Sigmoid colon (tissue), 7 donors: ENCODE results near the gene C2orf81. TPM values are rescaled to one million over a fixed set of nuclear protein-coding genes. Genes with fewer than 3 reads are reported as not detected.
A peak's percentile ranks its signal among the peaks of the same experiment; 100 is the strongest.

Source experiments
- DNase-seq: peaks from one replicate; pipeline ENCODE4 v3.0.0-alpha.2; 2019
- H3K27ac ChIP-seq, 4 donors: fragments of 200-600 bp; sonication (generic); one replicate each; pipeline ENCODE4 v1.5.1; 2016 to 2019; ENCODE audit warnings: mild to moderate bottlenecking in 1 of 4
- H3K27me3 ChIP-seq, 3 donors: fragments of 200-600 bp; sonication (generic); one replicate each; pipeline ENCODE4 v1.5.1; 2019; ENCODE audit warnings: mild to moderate bottlenecking in 1 of 3
- H3K36me3 ChIP-seq, 4 donors: fragments of 200-600 bp; sonication (generic); one replicate each; pipeline ENCODE4 v1.5.1; 2016 to 2019
- H3K4me1 ChIP-seq, 4 donors: fragments of 200-600 bp; sonication (generic); one replicate each; pipeline ENCODE4 v1.5.1; 2017 to 2019
- H3K4me3 ChIP-seq, 4 donors: fragments of 200-600 bp; sonication (generic); one replicate each; pipeline ENCODE4 v1.5.1; 2017 to 2019; ENCODE audit warnings: mild to moderate bottlenecking in 2 of 4, moderate library complexity in 1 of 4
- H3K9me3 ChIP-seq, 4 donors: fragments of 200-600 bp in 3 of 4; sonication (generic) in 3 of 4; one replicate each; pipeline versions ENCODE4 v1.5.1 to v1.6.1; 2013 to 2019
- EP300 ChIP-seq, 4 donors: sonication (generic); formaldehyde crosslinking; IDR thresholded peaks; one replicate each; pipeline ENCODE4 v1.6.1; 2017; ENCODE audit warnings: antibody characterized with exemption in 4 of 4
- POLR2A ChIP-seq, 2 donors: fragments of 450-650 bp; IDR thresholded peaks; one replicate each; pipeline ENCODE4 v1.6.1; 2016; ENCODE audit warnings: antibody characterized with exemption in 2 of 2, mild to moderate bottlenecking in 2 of 2, moderate library complexity in 2 of 2
- POLR2AphosphoS5 ChIP-seq, 4 donors: sonication (generic); formaldehyde crosslinking; IDR thresholded peaks; one replicate each; pipeline ENCODE4 v1.6.1; 2017; ENCODE audit warnings: antibody characterized with exemption in 4 of 4
- WGBS, 2 donors: extraction: QIAGEN DNeasy Blood & Tissue Kit; methylation state at CpG; one replicate each; pipeline ENCODE4 v1.1.7; 2013; 5-methylcytosine and 5-hydroxymethylcytosine counted together
- intact Hi-C: fragments of 100-400 bp; cut with DNase I; formaldehyde crosslinking; loops from one replicate; pipeline ENCODE4 v1.15.1; 2023
- polyA plus RNA-seq, 3 donors: library from polyadenylated mRNA; stranded (reverse); fragments of 200-250 nt; gene quantifications; one replicate each; pipeline ENCODE4 v1.2.3, GENCODE V29; 2013
- total RNA-seq, 4 donors: library from RNA; depleted of rRNA; stranded (reverse); fragments of >200 nt; gene quantifications; one replicate each; pipeline ENCODE4 v1.1.0, GENCODE V29; 2016
- TF ChIP-seq, protein P1 (sequence below), 4 experiments: fragments of 450-650 bp in 3 of 4; fragments of 200-600 bp in 1 of 4; IDR thresholded peaks; one replicate each; pipeline ENCODE4 v1.5.1; 2016 to 2019; ENCODE audit warnings: antibody characterized with exemption in 4 of 4, mild to moderate bottlenecking in 3 of 4, moderate library complexity in 2 of 4
- donor health status: healthy with polysubstance abuse.
- donor health status: Bipolar disorder and iron deficiency.
- donor health status: healthy.

The C2orf81 gene
- total and polyA plus RNA-seq, 7 donors: 0.46 to 2.2 (median 1.9) TPM; not detected in 1

DNA sequence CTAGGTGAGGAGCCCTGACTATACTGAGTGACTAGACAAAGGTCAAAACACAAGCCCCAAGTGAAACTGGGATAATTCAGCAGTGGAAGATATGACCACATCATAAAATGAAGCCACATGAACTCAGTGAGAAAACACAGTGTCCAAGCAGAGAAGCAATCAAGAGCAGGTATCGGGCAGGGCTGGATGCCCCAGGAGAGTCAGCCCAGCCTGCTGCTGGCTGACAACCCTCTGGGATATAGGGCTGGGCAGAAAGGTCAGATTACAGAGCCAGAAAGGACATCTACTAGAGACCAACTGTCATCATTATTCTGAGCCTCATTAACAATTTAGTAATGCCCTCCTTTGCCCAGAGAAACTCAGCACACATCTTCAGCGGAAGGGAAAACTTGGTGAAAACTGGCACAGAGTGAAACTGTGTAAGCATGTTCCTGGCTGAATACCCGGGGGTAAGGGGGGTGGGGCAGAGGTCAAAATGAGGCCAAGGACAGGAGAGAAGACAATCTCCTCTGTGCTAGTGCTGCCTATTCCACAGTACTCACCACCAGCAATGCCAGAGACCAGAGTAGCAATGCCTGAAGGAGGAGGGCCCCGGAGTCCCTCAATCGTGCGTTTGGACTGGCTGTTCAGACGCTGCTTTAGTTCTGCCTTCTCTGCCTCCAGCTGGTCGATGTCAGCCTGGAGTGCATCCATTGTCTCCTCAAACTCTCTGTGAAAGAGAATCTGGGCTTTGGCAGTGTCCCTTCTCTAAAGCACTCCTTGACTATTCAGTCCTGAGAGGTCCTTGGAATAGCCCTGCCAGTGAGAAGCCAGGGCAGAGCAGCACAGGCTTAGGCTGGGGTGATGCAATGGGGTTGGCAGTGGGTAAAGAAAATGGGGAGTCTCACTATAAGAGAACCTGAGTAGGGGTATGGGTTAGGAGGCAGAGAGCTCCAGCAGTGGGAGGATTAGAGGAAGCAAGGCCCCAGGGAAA lies 56.6 kb downstream of the C2orf81 start:
- Histone ChIP-seq H3K4me3 (no peak overlapping the region), H3K4me1 (no peaks in the 10 kb centered on the region), H3K27ac (no peak overlapping the region), H3K9me3 (no peaks in the 10 kb centered on the region), H3K27me3 (no peaks in the 10 kb centered on the region), H3K36me3 (peaks cover 63 to 100% (median 96%) of the 10 kb centered on the region in 4 donors)
- WGBS, 2 donors: 81 to 83% methylated on average over 8 of the region's 8 CpGs
- intact Hi-C loops: no loop called here
- TF ChIP-seq POLR2AphosphoS5 (IDR thresholded peaks at IDR 0.05): no peak
- TF ChIP-seq, protein P1, sequence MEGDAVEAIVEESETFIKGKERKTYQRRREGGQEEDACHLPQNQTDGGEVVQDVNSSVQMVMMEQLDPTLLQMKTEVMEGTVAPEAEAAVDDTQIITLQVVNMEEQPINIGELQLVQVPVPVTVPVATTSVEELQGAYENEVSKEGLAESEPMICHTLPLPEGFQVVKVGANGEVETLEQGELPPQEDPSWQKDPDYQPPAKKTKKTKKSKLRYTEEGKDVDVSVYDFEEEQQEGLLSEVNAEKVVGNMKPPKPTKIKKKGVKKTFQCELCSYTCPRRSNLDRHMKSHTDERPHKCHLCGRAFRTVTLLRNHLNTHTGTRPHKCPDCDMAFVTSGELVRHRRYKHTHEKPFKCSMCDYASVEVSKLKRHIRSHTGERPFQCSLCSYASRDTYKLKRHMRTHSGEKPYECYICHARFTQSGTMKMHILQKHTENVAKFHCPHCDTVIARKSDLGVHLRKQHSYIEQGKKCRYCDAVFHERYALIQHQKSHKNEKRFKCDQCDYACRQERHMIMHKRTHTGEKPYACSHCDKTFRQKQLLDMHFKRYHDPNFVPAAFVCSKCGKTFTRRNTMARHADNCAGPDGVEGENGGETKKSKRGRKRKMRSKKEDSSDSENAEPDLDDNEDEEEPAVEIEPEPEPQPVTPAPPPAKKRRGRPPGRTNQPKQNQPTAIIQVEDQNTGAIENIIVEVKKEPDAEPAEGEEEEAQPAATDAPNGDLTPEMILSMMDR (IDR thresholded peaks at IDR 0.05): no peak
- TF ChIP-seq POLR2A (IDR thresholded peaks at IDR 0.05): no peak
- TF ChIP-seq EP300 (IDR thresholded peaks at IDR 0.05): no peak
- DNase-seq: peak; percentile 44

Other genes with a start within 250 kb of the C2orf81 start
- gene MOB1A, start 242.7 kb downstream of the C2orf81 start, total RNA-seq: 100 to 1,000 TPM in 2 of 4 donors, 10 to 100 TPM in 2; 80.0 to 108 (median 95.6) TPM
- gene MOB1A, start 242.7 kb downstream of the C2orf81 start, polyA plus RNA-seq: 10 to 100 TPM; 51.1 to 85.1 (median 64.2) TPM
- gene MTHFD2, start 223.0 kb downstream of the C2orf81 start, total RNA-seq: 10 to 100 TPM; 12.7 to 26.2 (median 19.7) TPM
- 10 to 100 TPM; 31.2 to 59.4 (median 34.2) TPM for gene MTHFD2, start 223.0 kb downstream of the C2orf81 start, polyA plus RNA-seq
- gene SLC4A5, start 78.2 kb downstream of the C2orf81 start, total RNA-seq: 10 to 100 TPM in 1 of 4 donors, 1 to 10 TPM in 3; 1.5 to 12.2 (median 3.6) TPM
- 1 to 10 TPM in 1 of 3 donors, under 1 TPM in 2; under 0.01 to 1.8 (median 0.23) TPM for gene SLC4A5, start 78.2 kb downstream of the C2orf81 start, polyA plus RNA-seq
- 100 to 1,000 TPM in 3 of 4 donors, 10 to 100 TPM in 1; 99.2 to 137 (median 107) TPM for gene DCTN1, start 41.3 kb downstream of the C2orf81 start, total RNA-seq
- gene DCTN1, start 41.3 kb downstream of the C2orf81 start, polyA plus RNA-seq: 10 to 100 TPM; 67.3 to 93.2 (median 69.4) TPM
- 10 to 100 TPM in 2 of 4 donors, 1 to 10 TPM in 2; 7.5 to 13.3 (median 9.8) TPM for gene WDR54, start 111 bp upstream of the C2orf81 start, total RNA-seq
- gene WDR54, start 111 bp upstream of the C2orf81 start, polyA plus RNA-seq: 10 to 100 TPM in 1 of 3 donors, 1 to 10 TPM in 2; 3.0 to 13.6 (median 3.2) TPM
- gene RTKN, start 20.3 kb upstream of the C2orf81 start, total RNA-seq: 10 to 100 TPM; 13.5 to 20.0 (median 17.0) TPM
- gene RTKN, start 20.3 kb upstream of the C2orf81 start, polyA plus RNA-seq: 10 to 100 TPM; 15.0 to 44.6 (median 16.2) TPM
- gene INO80B, start 33.5 kb upstream of the C2orf81 start, total RNA-seq: 10 to 100 TPM in 2 of 4 donors, 1 to 10 TPM in 2; 7.5 to 41.8 (median 15.0) TPM
- gene INO80B, start 33.5 kb upstream of the C2orf81 start, polyA plus RNA-seq: 10 to 100 TPM; 12.9 to 36.9 (median 19.2) TPM
- 10 to 100 TPM; 63.1 to 89.2 (median 74.1) TPM for gene WBP1, start 36.8 kb upstream of the C2orf81 start, total RNA-seq
- gene WBP1, start 36.8 kb upstream of the C2orf81 start, polyA plus RNA-seq: 10 to 100 TPM; 59.2 to 61.3 (median 59.3) TPM
- gene MOGS, start 43.8 kb upstream of the C2orf81 start, total RNA-seq: 10 to 100 TPM; 21.4 to 34.3 (median 26.3) TPM
- gene MOGS, start 43.8 kb upstream of the C2orf81 start, polyA plus RNA-seq: 10 to 100 TPM in 2 of 3 donors, 1 to 10 TPM in 1; 7.8 to 44.7 (median 10.2) TPM
- gene MRPL53, start 51.1 kb upstream of the C2orf81 start, total RNA-seq: 10 to 100 TPM; 10.2 to 77.1 (median 36.7) TPM
- gene MRPL53, start 51.1 kb upstream of the C2orf81 start, polyA plus RNA-seq: 10 to 100 TPM; 57.7 to 75.6 (median 64.7) TPM
- gene CCDC142, start 61.4 kb upstream of the C2orf81 start, total RNA-seq: 10 to 100 TPM; 15.8 to 20.9 (median 16.8) TPM
- gene CCDC142, start 61.4 kb upstream of the C2orf81 start, polyA plus RNA-seq: 10 to 100 TPM in 1 of 3 donors, 1 to 10 TPM in 2; 1.8 to 16.8 (median 2.1) TPM
- gene TTC31, start 61.5 kb upstream of the C2orf81 start, total RNA-seq: 10 to 100 TPM; 18.9 to 29.6 (median 24.1) TPM
- gene TTC31, start 61.5 kb upstream of the C2orf81 start, polyA plus RNA-seq: 10 to 100 TPM; 12.7 to 22.4 (median 13.8) TPM
- gene LBX2, start 78.0 kb upstream of the C2orf81 start, total RNA-seq: under 1 TPM in 1 of 4 donors, not detected in 3; 0.99 TPM
- gene LBX2, start 78.0 kb upstream of the C2orf81 start, polyA plus RNA-seq: 1 to 10 TPM; 1.3 to 2.4 (median 1.8) TPM
- gene PCGF1, start 86.1 kb upstream of the C2orf81 start, total RNA-seq: 10 to 100 TPM in 3 of 4 donors, 1 to 10 TPM in 1; 8.9 to 22.8 (median 16.0) TPM
- gene PCGF1, start 86.1 kb upstream of the C2orf81 start, polyA plus RNA-seq: 10 to 100 TPM; 12.6 to 22.8 (median 15.7) TPM
- 1 to 10 TPM; 1.2 to 2.5 (median 1.8) TPM for gene TLX2, start 92.8 kb upstream of the C2orf81 start, total RNA-seq
- 1 to 10 TPM in 1 of 3 donors, not detected in 2; 1.0 TPM for gene TLX2, start 92.8 kb upstream of the C2orf81 start, polyA plus RNA-seq
- not detected for gene DQX1, start 104.6 kb upstream of the C2orf81 start, total RNA-seq
- 10 to 100 TPM in 2 of 3 donors, 1 to 10 TPM in 1; 7.2 to 15.6 (median 13.2) TPM for gene DQX1, start 104.6 kb upstream of the C2orf81 start, polyA plus RNA-seq
- 100 to 1,000 TPM in 1 of 4 donors, 10 to 100 TPM in 3; 76.5 to 133 (median 83.1) TPM for gene AUP1, start 108.1 kb upstream of the C2orf81 start, total RNA-seq
- 100 to 1,000 TPM in 1 of 3 donors, 10 to 100 TPM in 2; 46.5 to 178 (median 47.4) TPM for gene AUP1, start 108.1 kb upstream of the C2orf81 start, polyA plus RNA-seq
- gene HTRA2, start 108.3 kb upstream of the C2orf81 start, total RNA-seq: 10 to 100 TPM; 28.2 to 39.3 (median 31.8) TPM
- gene HTRA2, start 108.3 kb upstream of the C2orf81 start, polyA plus RNA-seq: 10 to 100 TPM; 19.7 to 39.8 (median 22.8) TPM
- gene LOXL3, start 132.3 kb upstream of the C2orf81 start, total RNA-seq: 1 to 10 TPM; 5.4 to 7.9 (median 7.8) TPM
- gene LOXL3, start 132.3 kb upstream of the C2orf81 start, polyA plus RNA-seq: 1 to 10 TPM in 2 of 3 donors, under 1 TPM in 1; 0.60 to 3.5 (median 1.8) TPM
- 10 to 100 TPM; 16.1 to 21.4 (median 18.1) TPM for gene DOK1, start 133.1 kb upstream of the C2orf81 start, total RNA-seq
- gene DOK1, start 133.1 kb upstream of the C2orf81 start, polyA plus RNA-seq: 10 to 100 TPM; 17.1 to 24.9 (median 22.8) TPM
- gene M1AP, start 226.7 kb upstream of the C2orf81 start, total RNA-seq: under 1 TPM in 2 of 4 donors, not detected in 2; 0.16 to 0.36 TPM
- under 1 TPM in 2 of 3 donors, not detected in 1; 0.31 to 0.60 TPM for gene M1AP, start 226.7 kb upstream of the C2orf81 start, polyA plus RNA-seq
- gene SEMA4F, start 232.6 kb upstream of the C2orf81 start, total RNA-seq: 1 to 10 TPM; 2.2 to 5.5 (median 3.6) TPM
- 1 to 10 TPM in 2 of 3 donors, under 1 TPM in 1; 0.69 to 3.5 (median 1.2) TPM for gene SEMA4F, start 232.6 kb upstream of the C2orf81 start, polyA plus RNA-seq